ENCODE data around the gene PCK1.

The PCK1 gene

GRCh38 chr20:57545927-57546662 is 14.8 kb upstream of the PCK1 start:
- TF ChIP-seq ZNF274 (IDR thresholded peaks at IDR 0.05; ENCODE audit: low read depth, low read length): no peak
- H3K4me3 ChIP-seq (ENCODE audit: low read length): no peak overlapping the region

- TF ChIP-seq ZNF274 (IDR thresholded peaks at IDR 0.05; ENCODE audit: low read depth, low read length): no peak
- H3K4me3 ChIP-seq (ENCODE audit: low read length): no peak overlapping the region
Measured at GRCh38 chr20:57546956-57547649, 13.8 kb upstream of the PCK1 start.

DNA sequence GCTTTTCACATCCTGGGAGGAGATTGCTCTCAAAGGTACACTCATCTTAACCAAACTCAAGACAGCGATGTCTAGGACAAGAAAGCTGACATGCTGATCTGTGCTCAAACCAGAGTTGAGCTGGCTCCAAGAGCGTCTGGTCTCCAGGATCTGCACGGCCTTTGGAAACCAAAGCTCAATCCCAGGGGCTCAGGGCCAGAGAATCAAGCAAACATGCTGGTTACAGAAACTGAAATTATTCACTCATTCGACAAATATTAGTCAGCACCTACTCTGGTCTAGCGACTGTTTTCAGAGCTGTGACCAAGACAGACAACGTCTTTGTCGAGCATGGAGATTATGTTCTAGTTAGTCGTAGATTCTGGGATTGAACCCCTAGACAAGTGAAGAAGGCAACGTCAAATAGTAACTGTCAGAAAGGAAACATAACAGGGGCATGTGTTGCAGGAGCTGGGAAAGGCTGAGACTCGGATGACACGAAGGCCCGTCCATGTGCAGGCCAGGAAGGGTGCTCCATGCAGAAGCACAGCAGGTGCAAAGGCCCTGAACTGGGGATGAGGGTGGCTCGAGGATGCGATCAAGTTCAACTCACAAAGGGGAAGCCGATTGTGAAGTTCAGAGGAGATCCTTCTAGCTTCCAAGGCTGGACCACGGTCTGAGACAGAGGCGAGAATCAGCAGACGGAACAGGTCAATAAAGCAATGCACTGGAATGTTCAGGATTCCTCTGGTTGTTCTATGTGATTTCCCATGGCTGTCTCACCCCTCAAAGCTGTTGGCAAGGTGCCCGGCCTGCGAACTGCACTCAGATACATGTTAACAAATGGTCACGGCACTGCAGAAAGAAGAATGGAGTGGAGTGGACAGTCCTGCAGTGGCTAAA is 12.5 kb upstream of the PCK1 start:
- no peak for TF ChIP-seq ZNF274 (IDR thresholded peaks at IDR 0.05; ENCODE audit: low read depth, low read length)
- no peak overlapping the region for H3K4me3 ChIP-seq (ENCODE audit: low read length)

DNA sequence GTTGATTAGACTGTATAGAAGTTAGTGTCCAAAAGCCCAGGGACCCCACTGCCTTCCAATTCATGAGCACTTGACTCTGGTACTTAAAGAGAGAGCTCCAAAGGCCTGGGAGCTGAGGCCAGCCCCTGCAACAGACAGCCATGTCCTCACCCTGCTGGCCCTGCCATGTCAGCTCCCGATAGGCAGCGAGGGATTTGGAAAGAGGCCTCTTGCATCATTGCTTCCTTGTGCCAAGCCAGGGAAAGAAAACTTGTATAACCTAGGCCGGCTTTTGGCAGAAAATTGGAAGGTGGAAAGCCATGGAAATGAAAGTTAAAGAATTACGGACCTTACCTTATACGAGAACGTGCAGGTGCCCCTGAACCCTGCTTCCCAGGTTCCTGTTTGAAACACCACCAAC is 8.4 kb upstream of the PCK1 start:
- H3K4me3 ChIP-seq (ENCODE audit: low read length): no peak overlapping the region
- TF ChIP-seq ZNF274 (IDR thresholded peaks at IDR 0.05; ENCODE audit: low read depth, low read length): no peak

DNA sequence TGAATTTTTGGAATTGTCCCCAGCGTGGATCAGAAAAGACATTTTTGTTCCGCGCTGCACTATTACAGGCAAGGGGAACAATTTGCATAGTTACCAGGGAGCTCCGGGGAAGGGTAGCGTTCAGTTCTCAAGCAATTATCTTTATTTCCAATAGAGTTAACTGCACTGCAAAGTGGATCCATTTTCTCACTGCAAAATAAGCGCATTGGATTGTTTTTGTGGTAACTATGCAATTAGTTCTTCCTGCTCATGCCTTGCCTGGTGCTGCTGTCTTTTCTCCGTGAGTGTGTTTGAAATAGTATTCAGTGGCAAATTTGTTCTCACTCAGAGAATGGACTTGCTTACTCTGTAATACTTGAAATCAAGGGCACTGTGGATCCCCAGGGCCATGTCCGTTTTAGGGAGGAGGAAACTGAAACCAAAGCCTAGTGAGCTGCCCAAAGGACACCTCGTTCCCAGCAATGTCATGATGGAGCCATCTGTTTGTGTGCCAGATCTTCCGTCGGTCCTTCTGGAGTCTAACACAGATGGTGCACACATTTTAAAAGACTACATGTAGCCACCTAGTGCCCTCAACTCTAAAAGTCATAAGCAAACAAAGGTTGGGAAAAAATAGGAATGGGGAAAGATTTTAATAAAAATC is 7.4 kb upstream of the PCK1 start:
- H3K4me3 ChIP-seq (ENCODE audit: low read length): no peak overlapping the region
- no peak for TF ChIP-seq ZNF274 (IDR thresholded peaks at IDR 0.05; ENCODE audit: low read depth, low read length)

DNA sequence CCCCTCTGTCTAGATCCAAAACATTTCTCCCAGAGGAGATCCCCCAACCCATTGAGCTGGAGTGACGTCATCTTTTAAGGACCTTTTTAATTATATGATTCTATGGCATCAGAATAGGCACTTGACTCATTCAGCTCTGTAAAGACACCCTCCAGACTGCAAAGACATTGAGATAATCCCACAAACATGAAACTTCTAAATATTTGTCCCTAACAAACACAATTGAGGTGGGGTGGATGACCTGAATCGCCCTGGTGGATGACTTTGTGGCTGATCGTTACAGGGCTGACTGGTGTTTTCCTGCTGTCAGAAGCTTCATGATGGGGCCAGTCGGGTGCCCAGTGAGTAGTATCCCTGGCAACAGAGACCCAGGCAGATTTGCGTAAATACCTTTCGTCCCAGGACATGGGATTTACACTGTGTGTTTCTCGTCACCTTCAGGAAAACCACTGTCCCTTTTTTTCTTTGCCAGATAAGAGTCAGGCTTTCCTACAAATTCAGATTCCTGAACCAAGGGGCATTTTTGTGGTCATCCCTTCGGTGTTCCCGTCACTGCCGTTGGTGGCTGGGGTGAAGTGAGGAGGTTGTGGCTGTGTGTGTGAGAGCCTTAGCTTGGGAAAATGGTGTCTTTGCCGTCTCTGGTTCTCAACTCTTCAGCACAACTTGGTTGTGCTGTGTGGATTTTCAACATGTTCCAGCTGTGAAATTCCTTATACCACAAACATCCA is 5.3 kb upstream of the PCK1 start:
- H3K4me3 ChIP-seq (ENCODE audit: low read length): no peak overlapping the region
- TF ChIP-seq ZNF274 (IDR thresholded peaks at IDR 0.05; ENCODE audit: low read depth, low read length): no peak

GRCh38 chr20:57556980-57557274 is 4.0 kb upstream of the PCK1 start:
- TF ChIP-seq ZNF274 (IDR thresholded peaks at IDR 0.05; ENCODE audit: low read depth, low read length): no peak
- H3K4me3 ChIP-seq (ENCODE audit: low read length): no peak overlapping the region

DNA sequence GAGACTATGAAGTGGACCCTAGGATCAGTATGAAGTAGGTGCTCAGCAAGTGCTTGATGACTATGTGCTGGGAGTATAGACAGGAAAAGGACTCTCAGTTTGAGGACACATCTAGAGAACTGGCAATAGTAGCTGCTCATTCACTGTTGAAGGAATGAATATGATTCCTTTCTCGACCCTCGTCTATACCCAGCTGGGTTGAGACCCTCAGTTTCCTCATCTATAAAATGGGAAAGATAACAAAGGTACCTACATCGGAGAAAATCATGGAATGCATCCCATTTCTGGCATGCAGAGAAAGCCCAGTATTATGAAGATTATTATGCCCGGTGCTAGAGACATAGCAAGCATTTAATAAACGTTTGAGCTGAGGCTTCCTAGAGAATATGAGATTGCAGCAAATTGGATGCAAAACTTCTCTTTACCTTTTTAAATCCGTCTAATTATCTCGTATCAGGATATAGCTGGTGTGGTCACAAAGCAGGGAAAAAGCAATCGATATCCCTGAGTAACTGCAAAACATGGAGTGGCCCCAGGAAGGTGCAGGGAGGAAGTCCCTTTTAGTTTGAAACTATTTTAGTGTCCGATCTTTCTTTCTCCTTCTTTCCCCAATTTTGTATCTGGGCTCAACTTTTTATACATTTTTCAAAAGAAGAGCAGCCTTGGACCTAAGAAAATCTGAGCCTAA is 2.8 kb upstream of the PCK1 start:
- no peak overlapping the region for H3K4me3 ChIP-seq (ENCODE audit: low read length)
- no peak for TF ChIP-seq ZNF274 (IDR thresholded peaks at IDR 0.05; ENCODE audit: low read depth, low read length)

DNA sequence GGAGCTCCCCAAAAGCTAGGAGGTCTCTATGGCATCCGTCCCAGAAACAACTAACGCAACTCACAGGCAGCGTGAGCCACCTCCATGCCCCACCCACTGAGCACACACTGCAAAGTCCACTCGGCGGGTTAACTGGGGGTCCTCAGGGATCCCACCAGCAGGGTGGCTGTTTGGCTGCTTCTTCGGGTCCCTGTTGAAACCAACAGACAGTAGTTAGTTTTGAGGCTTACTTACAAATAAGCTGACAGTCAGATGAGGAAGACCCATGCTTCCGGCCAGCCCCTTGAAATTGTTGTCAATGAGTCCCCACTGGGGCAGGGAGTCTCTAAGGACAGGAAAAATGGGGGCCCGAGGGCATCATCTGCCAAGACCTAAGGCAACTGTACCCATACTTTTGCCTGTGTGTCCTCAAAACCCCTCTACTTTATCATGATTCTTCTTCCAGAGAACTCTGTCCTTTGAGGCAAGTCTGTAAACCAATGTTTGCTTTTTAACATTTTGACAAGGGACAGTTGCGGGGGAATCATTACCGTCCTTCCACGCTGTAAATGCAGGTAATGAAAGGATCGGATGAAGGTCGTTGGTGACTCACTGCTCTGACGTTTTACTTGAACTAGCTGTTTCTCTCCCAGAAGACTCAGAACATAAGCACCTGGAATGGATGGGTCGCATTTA is 2.2 kb upstream of the PCK1 start:
- no peak for TF ChIP-seq ZNF274 (IDR thresholded peaks at IDR 0.05; ENCODE audit: low read depth, low read length)
- H3K4me3 ChIP-seq (ENCODE audit: low read length): no peak overlapping the region

GRCh38 chr20:57559289-57559634 is 1.6 kb upstream of the PCK1 start:
- TF ChIP-seq ZNF274 (IDR thresholded peaks at IDR 0.05; ENCODE audit: low read depth, low read length): no peak
- H3K4me3 ChIP-seq (ENCODE audit: low read length): no peak overlapping the region

DNA sequence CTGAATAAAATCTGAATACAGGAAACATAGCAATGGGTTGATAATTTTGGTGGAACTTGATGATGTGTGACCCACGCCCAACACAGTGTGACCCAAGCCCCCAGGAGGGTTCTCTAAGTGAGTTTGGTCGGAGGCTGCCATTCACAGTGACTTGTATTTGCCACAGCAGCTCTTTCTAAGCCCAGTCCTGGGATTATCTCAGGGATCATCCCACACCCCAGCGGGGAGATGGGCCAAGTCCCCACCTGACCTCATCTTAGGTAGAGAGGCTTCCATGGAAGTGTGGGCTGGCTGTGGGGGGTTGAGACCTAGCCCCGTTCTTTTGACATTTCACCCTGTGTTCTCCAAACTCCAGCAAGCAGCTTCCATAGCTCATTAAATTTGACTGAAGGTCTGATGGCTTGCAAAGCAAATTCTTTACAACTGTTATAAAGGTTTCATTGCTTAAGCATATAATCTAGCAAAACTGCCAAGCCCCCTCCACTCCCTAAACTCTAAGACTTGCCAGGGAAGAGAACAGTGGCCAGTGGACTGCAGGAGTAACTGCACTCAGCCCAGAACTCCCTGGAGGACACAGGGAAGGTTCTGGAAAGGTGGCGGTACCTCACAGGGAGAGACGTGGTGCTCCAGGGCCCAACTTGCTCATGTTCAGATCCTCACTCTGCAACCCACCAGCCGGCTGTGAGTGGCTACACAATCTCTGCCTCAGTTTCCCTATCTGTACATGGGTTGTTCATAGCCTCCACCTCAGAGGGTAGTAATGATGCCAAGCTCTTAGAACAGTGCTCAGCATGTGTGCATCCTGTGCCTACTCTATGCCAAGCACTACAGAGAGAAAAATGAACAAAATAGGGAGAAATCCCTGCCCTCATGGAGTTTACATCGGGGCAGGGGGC is 1.0 kb upstream of the PCK1 start:
- no peak overlapping the region for H3K4me3 ChIP-seq (ENCODE audit: low read length)
- TF ChIP-seq ZNF274 (IDR thresholded peaks at IDR 0.05; ENCODE audit: low read depth, low read length): no peak

Measured in GM08714 (cell line).